ENCODE results near the gene TMEM219. TPM values are rescaled to one million over a fixed set of nuclear protein-coding genes. Genes with fewer than 3 reads are reported as not detected.

Gene TMEM219
- total and polyA plus RNA-seq, 2 of the 8 experiments (the other 6 are each of a cell fraction or from before 2014, with no cell fraction given): 60.2 to 116 TPM

- no peak for TF ChIP-seq RFX5 (IDR thresholded peaks at IDR 0.05; ENCODE audit: borderline replicate concordance, low read depth, low read length)
- TF ChIP-seq ATF3 (IDR thresholded peaks at IDR 0.05; ENCODE audit: insufficient read depth, low read depth, low read length): no peak
- no peak for TF ChIP-seq CTBP2 (IDR thresholded peaks at IDR 0.05; ENCODE audit: borderline replicate concordance, insufficient read depth, insufficient read length, low read length)
- peak; percentile 97 for TF ChIP-seq NRF1 (IDR thresholded peaks at IDR 0.05; ENCODE audit: low read depth, low read length)
- peak; percentile 79 for TF ChIP-seq TBP (IDR thresholded peaks at IDR 0.05; ENCODE audit: low read depth, low read length)
- TF ChIP-seq SIX5 (IDR thresholded peaks at IDR 0.05; ENCODE audit: low read depth, low read length): no peak
- peak; percentile 40 for TF ChIP-seq ASH2L (IDR thresholded peaks at IDR 0.05; ENCODE audit: low read length)
- no peak for TF ChIP-seq RNF2 (IDR thresholded peaks at IDR 0.05; ENCODE audit: borderline replicate concordance, low read depth, low read length, missing control alignments, poor library complexity, severe bottlenecking)
- TF ChIP-seq E2F6 (IDR thresholded peaks at IDR 0.05): peak; percentile 93
- TF ChIP-seq JUN (IDR thresholded peaks at IDR 0.05; ENCODE audit: low read depth, low read length): no peak
- peak; percentile 89; the same call in 1 of the 2 replicates for TF ChIP-seq TAF1 (IDR thresholded peaks at IDR 0.05; ENCODE audit: low read depth, low read length)
- no peak for TF ChIP-seq FOSL1 (IDR thresholded peaks at IDR 0.05; ENCODE audit: insufficient read depth, low read depth, low read length)
Observed at GRCh38 chr16:29925781-29926710, 35.8 kb upstream of the TMEM219 start, which contains the start of gene KCTD13 (continued).

Measured in H1 (cell line).